Glomerular visceral epithelial cell (primary cell): Measurements from ENCODE around the gene ZNF462.

Experiments
- DNase-seq: peaks from one replicate; pipeline ENCODE4 v3.0.0-alpha.2; 2016; ENCODE audit errors: extremely low spot score

ZNF462 gene

DNA sequence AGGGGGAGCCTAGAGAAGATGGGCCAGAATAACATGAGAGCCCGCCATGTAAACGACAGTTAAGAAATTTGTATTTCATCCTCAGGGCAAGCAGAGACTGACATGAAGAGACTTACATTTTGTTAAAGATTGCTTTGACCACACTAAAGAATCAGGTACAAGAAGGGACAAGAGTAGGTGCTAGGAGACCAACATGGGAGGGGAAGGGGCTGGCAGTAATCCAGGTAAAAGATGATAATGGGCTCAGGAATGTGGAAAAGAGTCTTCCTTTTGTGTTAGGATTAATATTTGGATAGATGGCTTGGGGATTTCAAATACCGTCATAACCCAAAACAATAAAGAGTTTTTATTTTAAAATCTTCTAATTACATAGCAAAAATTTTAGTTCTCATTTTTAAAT, 137.3 kb downstream of the ZNF462 start:
- no peak for DNase-seq

DNA sequence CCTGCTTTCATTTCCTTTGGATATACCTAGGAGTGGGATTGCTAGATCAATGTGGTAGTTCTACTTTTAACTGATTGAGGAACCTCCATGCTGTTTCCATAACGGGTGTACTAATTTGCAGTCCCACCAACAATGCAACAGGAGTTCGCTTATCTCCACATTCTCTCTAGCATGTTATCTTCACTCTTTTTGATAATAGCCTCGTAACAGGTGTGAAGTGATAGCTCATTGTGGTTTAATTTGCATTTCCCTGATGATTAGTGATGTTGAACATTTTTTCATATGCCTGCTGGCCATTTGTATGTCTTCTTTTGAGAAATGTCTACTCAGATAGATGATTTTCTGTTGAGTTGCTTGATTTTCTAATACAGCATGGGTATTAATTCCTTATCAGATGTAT, 142.2 kb downstream of the ZNF462 start:
- no peak for DNase-seq

DNA sequence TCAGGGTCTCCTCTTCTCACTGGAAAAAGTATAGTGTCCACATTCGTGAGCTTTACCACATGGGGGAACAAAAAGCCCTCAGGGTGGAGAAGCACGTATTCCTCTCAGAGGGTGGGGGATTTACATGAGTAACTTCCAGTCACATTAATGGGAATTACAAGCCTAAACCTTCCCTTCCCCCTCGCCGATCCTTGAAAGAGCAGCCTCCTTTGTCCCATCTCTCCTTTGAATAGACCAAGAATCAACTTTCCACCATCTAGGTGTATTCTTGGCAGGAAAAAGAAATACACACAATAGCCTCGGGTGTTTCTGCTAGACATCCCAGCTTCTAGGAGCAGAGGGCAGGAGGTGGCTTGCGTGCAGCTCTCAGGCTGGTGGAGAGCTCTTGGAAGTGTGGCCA, 144.4 kb downstream of the ZNF462 start:
- no peak for DNase-seq

DNA sequence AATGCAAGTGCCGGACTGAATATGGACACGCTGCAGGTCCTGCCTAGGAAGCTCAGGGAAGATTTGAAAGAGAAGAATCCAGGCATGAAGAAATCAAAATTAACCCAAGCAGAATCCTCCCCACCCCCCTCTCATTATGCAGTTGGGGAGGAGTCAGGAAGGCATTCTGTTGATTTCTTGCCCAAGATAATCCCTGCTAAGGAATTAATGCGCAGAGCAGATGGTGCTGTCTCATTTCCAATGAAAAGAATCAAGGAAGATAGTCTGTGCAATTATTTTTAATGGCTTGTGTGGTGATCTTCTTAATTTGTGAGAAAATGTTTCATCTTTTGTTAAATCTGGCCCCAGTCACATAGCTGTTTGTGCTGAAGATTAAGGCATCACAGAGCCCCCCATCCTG, 145.0 kb downstream of the ZNF462 start:
- DNase-seq, result no peak

DNA sequence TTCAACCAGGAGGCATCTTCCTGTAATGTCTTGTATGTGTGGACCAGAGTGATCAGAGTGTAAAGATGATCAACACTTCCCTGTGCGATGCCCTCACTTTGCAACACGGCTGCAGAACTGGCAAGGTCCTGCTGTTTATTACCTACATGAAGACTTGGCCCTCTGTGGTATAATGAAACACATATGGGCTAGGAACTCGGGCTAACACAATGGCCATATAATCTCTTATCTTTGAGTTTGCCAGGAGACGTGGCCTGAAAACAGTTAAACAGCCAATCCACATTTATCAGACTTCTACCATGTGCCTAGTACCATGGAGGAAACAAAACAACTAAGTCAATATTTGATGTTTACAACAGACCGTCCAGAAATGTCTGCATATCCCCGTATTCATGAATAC, 145.5 kb downstream of the ZNF462 start:
- DNase-seq, result no peak

DNA sequence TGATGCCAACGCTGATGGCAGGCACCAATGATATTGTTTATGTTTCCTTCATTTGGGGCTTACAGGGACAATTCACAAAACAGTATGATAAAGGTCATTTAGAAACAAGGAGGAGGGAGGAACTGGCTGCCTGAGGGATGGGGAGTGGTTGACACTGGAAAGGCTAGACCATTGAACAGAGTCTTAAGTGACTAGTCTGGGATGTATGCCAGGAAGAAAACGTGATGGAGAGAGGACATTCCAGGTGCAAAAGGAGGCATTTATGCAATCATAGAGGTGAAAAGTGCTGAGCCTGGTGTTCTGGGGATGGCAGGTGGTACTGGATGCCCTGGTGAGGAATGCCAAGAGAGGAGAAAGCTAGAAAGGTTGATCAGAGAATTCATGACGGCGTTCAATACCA, 153.4 kb downstream of the ZNF462 start:
- DNase-seq, result no peak

DNA sequence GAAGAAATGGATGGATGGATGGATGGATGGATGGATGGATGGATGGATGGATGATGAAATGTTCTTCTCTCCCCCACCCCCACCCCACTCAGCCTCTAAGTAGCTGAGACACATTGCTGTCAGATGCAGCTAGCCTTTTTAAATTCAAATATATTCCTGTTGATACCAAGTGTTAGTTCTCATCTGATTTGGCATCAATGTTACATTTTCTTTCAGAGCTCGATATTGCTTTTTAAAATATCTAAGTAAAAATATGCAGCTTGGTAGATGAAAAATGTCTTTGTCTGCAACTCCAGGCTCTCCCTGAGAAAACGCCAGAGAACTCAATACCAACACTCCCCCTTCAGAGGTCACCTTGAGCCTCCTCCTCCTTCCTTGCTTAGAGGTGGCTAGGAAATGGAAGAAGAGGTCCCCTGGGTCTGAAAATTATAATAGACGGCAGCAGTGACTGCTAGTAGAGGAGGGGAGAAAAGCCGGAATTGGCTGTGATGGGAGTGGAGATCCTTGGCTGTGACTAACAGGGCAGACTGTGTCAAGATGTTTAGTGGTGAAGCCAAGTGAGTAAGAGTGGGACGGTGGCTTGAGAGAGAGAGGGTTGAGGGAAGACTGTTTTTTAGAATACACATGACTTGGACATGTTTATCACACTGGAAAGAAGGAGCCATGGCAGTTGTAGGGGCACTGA, 156.0 kb downstream of the ZNF462 start:
- DNase-seq, result peak; percentile 76

DNA sequence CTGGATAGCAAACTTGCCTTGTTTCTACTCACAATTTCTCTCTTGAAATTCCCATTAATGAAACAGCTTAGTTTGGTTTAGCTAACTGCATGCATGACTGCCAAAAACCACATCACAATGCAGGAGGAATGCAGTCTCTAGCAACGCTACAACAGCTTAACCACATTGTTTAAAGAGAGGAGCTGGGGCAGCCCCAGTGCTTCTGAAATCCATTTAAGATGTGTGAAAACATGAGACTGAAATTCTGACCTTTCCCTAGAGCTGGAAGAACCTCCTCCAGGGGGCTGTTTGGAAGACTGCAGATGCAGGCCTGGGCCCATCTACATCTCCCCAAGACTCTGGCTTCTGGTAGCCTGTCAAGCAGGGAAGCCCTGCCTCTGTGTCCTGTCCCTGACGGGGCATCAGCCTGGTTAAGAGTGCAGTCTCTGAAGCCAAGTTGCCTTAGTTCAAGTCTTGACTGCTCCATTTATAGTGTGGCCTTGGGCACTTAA, 157.1 kb downstream of the ZNF462 start:
- peak; percentile 96 for DNase-seq

DNA sequence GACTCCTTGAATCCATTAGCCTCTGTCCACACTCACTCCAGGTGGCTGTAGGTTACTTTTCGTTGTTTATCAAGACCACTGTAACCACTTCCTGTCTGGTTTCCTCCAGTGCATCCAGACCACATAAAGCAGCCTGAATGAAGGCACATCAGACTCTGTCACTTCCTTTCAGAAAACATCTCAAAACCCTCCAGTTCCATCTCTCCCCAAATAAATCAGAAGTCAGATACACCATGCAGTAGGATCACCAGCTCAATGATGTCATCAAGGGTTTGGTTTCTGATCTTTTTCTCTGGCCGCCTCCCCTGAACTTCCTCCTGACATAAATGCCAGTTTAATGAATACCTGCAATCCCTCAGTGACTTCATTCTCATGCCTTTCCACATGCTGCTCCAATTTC, 161.2 kb downstream of the ZNF462 start:
- peak; percentile 71 for DNase-seq

DNA sequence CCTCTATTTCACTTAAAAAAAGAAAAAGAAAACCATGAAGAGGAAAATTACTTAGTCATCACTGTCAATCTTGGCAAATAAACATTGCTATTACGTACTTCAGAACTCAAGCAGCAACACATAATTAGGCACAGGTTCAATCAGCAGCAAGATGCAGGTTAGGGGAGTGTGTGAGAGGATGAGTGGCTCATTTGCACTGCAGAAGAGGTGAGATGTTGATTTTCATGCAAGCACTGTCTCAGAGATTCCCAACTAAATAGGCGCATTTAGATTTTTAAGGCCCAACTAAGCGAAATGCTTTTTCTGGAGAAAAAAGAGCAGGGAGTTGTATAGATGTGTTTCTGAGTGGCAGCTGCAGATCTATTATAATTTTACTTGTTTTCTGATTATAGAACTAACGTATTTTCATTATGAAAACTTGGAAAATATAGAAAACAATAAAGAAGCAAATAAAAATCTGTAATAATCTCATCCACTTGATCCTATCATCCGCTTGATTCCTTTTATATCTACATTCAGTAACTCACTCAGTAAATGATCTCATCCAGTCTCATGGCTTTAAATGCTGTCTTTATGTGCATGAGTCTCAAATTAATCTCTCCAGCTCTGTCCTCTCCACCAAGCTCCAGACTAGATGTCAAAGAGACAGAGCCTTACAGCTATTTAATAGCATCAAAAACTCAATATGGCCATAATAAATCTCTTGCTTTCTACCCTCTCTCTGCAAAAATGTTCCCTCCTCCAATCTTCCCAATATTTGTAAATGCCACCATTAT, 162.5 kb downstream of the ZNF462 start:
- no peak for DNase-seq

DNA sequence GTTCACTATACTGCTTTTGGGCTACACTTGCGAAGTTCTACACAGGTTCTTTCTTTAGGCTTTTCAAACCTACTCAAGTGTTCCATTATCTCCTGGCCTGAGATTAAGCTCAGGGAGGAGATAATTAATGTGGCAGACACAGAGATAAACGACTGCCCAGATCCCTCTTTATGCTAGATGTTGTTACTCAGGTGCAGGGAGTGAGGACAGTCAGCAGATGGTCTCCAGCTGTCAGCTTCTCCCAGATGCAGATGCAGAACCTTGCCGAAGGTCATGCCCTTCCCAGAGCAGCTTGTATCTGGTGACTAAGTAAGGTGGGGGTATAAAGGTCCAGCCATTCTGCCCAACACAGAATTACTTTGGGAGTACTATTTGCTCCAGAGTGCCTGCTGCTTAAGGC, 166.2 kb downstream of the ZNF462 start:
- no peak for DNase-seq

DNA sequence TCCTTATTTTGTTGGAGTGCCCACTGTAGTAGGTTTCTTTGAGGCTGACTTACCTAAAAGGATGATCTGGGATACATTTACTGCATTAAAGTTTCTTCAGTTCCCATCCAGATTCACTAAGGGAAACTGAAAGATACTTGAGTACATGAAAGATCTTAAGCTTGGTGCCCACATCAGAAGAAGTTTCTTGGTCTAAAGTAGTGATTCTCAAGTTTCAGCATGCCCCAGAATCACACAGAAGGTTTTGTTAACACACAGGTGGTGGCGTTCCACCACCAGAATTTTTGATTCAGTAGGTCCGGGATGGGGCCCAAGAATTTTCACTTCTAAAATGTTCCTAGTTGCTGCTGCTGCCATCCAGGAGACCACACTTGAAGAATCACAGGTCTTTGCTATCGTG, 171.0 kb downstream of the ZNF462 start:
- no peak for DNase-seq

DNA sequence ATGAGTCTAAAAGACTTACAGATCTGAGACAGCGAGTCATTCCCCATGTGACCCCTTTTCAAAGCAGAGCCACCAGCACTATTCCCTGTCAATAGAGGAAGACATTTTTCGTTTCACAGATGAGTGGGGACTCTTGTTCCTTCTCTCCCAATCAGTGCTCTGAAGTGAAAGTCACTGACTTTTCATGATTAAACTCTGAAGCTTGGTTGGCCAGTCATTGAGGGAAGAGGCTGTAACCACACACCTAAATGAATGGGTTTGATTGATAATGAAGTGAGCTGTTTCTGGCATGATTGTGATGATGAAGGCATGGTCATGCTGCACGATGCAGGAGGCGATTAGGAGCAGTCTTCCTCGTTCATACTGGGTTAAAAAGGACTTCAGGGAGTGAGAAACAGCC, 171.9 kb downstream of the ZNF462 start:
- DNase-seq, result no peak

DNA sequence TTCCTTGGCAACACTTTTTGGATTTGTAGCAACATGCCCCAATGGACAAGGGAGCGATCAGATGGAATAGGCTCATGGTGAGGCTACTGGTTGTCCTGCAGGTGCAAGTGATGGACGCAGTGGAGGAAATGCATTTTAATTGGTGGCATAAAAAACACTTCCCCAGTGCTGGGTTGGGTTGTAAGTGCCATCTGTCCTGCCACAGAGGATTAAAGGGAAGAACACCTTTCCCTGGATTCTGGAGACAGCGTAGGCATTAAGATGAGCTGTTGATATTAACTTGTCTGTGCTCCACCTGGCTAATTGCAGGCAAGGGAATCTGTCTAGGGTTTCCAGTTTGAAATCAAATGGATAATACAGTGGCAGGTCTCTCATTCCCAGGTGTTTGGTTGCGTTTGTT, 173.4 kb downstream of the ZNF462 start:
- DNase-seq, result no peak

DNA sequence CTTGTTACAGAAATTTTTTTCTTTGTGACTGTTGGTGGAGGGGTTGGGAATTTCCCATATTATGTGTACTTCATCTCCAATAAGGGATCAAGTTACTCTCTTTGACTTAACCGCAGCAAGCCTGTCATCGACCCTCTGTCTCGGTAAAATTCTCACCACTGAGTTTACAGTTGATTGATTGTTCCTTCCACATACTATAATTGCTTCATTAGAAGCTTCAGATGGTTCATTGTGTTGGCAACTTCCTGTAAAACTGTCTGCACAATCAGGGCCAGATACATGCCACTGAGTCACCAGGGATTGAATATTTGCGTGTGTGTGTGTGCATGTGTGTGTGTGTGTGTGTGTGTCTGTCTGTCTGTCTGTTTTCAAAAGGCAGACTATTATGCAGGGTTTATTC, 176.6 kb downstream of the ZNF462 start:
- peak; percentile 90 for DNase-seq

DNA sequence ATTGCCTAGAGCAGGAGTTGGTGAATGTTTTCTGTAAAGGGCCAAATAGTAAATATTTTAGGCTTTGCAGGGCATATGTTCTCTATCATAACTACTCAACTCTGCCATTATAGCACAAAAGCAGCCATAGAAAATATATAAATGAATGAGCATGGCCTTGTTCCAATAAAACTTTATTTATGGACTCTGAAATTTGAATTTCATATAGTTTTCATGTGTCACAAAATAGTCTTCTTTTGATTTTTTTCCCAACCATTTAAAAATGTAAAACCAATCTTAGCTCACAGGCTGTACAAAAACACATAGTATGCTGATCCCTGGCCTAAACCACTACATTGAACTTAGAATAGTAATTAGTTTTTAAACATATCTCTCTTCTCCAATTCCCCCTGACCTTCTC, 179.6 kb downstream of the ZNF462 start:
- DNase-seq, result no peak

DNA sequence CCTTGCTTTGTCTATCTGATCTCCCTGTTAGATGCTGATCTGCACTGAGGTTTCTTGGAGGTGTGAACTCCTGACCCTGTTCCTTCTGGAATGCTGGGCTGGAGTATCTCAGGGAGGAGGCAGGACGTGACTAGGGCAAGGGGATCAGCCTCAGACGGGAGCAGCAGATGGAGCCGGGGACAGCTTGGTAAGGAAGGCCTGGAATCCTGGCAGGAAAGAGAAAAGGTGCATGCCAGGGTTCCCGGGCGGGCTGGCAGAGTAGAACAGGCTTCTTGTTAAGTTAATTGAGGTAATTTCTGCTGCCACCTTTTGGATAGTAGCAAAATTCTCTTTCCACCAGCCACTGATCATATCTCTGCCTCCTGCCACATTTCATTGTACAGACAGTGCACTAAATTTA, 180.9 kb downstream of the ZNF462 start:
- no peak for DNase-seq

DNA sequence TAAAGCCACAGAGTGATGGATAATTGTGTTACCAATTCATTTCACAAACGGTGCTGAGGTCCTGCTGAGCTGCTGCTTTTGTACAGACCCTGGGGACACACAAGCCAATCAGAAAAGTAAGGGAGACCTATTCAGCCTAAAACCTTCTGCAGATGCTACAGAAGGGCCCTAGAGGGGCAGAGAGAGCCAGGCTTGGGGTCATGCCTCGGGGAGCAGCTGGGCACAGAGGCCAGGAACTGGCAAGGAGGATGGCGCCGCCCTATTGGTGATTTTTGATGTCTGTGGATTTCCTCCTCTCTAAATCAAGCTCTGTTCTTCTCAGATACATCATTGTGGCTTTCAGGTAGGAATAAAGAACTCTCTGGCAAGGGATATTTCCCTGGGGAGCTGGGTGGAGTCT, 181.9 kb downstream of the ZNF462 start:
- no peak for DNase-seq

DNA sequence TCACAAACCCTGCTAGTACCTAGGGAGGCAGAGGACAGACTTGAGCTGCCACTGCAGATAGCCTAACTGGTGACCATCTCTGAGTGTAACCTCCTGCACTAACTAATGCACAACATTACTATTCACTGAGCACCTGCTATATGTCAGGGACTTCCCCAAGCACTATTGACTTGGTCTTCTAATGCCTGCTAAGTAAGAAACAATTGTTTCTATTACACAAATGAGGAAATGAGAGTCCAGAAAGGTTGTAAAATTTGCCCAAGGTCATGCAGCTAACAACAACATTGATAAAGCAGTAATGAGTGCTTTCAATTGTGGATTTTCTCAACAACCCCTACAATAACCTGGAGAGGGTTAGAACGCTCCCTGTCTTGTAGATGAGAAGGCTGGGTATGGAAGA, 183.7 kb downstream of the ZNF462 start:
- DNase-seq, result no peak

DNA sequence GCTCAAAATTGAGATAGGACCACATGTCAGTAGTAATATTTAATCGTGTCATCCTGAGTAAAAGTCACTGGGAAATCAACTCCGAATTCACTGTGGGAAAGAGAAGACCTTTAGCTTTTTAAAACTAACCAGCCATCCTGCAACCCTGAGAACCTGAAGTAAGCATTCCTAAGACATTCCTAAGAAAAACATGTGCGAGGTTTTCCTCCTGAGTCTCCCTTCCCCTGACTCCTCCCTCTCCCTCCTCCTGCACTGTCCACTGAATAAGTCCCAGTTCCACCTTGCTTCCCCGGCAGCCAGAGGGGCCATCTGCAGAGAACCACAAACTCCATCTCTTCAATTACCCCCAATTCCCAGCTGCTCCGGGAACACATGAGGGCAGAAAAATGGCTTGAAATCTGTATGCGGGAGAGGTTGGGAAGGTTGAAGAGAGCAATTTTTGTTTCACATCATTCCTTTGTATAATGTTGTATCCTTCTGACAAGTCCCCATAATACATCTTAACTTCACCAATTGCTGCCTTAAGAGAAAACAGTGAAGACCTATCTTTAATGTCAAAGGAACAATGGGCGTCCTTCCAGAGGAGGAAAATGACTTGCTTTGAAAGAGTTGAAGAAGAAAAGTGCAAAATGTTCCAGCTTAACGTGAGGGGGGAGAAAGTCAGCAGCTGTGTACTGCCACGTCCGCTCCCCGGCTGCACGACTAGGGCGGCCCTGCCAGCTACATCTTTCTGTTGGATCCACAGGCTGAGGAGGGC, 186.3 kb downstream of the ZNF462 start:
- DNase-seq, result no peak

DNA sequence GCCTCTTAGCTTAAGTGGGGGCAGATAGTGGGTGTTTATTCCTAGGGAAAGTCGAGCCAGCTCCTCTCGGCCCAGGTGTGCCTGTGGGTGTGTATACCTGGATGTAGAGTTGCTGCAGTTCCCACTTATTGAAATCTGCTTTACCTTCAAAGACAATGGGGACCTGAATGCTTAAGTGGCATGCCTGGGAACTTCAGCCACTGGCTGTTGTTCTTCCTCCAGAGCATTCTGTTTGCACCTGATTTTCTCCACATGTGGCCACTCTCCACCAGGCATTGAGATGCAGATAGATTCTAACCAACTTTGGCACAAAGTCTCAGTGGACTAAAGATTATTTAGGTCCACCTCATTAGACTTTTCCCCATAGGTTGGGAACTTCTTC, 186.8 kb downstream of the ZNF462 start:
- DNase-seq, result no peak

DNA sequence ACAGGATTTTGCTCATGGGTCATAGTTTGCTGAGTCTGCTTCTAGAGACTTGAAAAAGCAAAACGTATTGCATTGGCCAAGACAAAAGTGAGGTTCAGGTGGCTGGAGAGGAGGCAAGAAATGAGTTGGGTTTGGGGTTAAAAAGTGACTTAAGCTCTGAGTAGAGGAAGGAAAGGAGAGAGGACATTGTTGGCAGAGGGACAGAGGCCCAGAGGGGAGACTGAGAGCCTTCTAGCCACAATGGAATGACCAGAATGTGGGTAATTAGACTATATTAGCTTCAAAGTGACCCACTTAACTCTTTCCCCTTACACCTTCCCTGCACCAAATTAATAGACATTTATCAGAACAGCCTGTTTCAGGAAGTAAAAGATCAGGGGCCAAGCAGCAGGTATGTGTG, 188.4 kb downstream of the ZNF462 start:
- no peak for DNase-seq

DNA sequence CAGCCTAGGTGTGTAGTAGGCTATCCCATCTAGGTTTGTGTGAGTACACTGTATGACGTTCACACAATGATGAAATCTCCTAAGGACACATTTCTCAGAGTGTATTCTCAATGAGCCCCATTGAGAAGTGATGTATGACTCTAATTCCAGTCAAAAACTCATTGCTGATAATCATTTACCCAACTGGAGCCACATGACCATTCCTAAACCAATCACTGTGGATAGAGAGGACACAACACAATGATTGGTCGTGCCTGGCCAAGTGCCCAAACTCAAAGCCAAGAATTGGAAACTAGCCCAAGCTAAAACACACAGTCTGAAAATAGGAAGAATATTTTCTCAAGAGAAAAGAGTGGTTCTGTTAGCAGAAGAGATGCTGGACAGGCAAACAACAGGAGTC, 191.2 kb downstream of the ZNF462 start:
- DNase-seq, result no peak
